Fibroblast of lung (primary cell): ENCODE results near the gene PROM2. TPM values are rescaled to one million over a fixed set of nuclear protein-coding genes. Genes with fewer than 3 reads are reported as not detected.

ENCODE experiments used
- DNase-seq, 2 donors: peaks; one replicate each; pipeline versions ENCODE4 v3.0.0 to v3.0.0-alpha.2; 2010; ENCODE audit warnings: low read depth in 2 of 2
- H2AFZ ChIP-seq: 2 replicates; pipeline ENCODE4 v1.5.1; 2012; ENCODE audit warnings: low read length, control low read depth, inconsistent platforms
- H3K27ac ChIP-seq: 2 replicates; pipeline ENCODE4 v1.5.1; 2011; ENCODE audit warnings: low read length, control low read depth; ENCODE audit not compliant: insufficient read depth
- H3K27me3 ChIP-seq: 2 replicates; pipeline ENCODE4 v1.5.1; 2011; ENCODE audit warnings: mild to moderate bottlenecking, low read length; ENCODE audit not compliant: control insufficient read depth, insufficient read depth
- H3K36me3 ChIP-seq: 2 replicates; pipeline ENCODE4 v1.5.1; 2011; ENCODE audit warnings: low read length; ENCODE audit not compliant: control insufficient read depth, insufficient read depth
- H3K4me1 ChIP-seq: 2 replicates; pipeline ENCODE4 v1.5.1; 2011; ENCODE audit warnings: low read length; ENCODE audit not compliant: control insufficient read depth, insufficient read depth; ENCODE audit errors: extremely low read depth
- H3K4me2 ChIP-seq: 2 replicates; pipeline ENCODE4 v1.5.1; 2011; ENCODE audit warnings: low read length, control low read depth; ENCODE audit not compliant: insufficient read depth; ENCODE audit errors: extremely low read depth
- H3K4me3 ChIP-seq, 4 experiments: fragments of 200-600 bp in 1 of 4; sonication (generic) in 1 of 4; replicated peaks in 1 of 4; 2 replicates each; pipeline ENCODE4 v1.5.1; 2011 to 2016; ENCODE audit warnings: low read length in 4 of 4, low read depth in 3 of 4, mild to moderate bottlenecking in 3 of 4, control low read depth in 2 of 4, inconsistent platforms in 1 of 4, mixed read lengths in 1 of 4; ENCODE audit not compliant: insufficient read depth in 1 of 4; ENCODE audit errors: control extremely low read depth in 1 of 4
- H3K79me2 ChIP-seq: 2 replicates; pipeline ENCODE4 v1.5.1; 2012; ENCODE audit warnings: mild to moderate bottlenecking, low read length, inconsistent platforms; ENCODE audit not compliant: control insufficient read depth, insufficient read depth
- H3K9ac ChIP-seq: 2 replicates; pipeline ENCODE4 v1.5.1; 2011; ENCODE audit warnings: mild to moderate bottlenecking, low read length, control low read depth; ENCODE audit not compliant: insufficient read depth
- H3K9me3 ChIP-seq: 2 replicates; pipeline ENCODE4 v1.5.1; 2012; ENCODE audit warnings: low read depth, low read length; ENCODE audit not compliant: control insufficient read depth, insufficient read depth
- H4K20me1 ChIP-seq: 2 replicates; pipeline ENCODE4 v1.5.1; 2011; ENCODE audit warnings: low read length; ENCODE audit not compliant: control insufficient read depth, insufficient read depth; ENCODE audit errors: extremely low read depth
- EZH2 ChIP-seq: IDR thresholded peaks from 2 replicates; pipeline ENCODE4 v1.5.1; 2012; ENCODE audit warnings: low read length, control low read depth, mild to moderate bottlenecking; ENCODE audit errors: missing control alignments
- polyA plus RNA-seq, 2 donors: library from polyadenylated mRNA; depleted of rRNA in 1 of 2; stranded (reverse) in 1 of 2; unstranded in 1 of 2; fragments of >200 nt; gene quantifications; 2 replicates each; pipeline ENCODE4 v1.2.1, GENCODE V29; 2011 to 2012; ENCODE audit warnings: missing spikeins in 1 of 2
- total RNA-seq: library from RNA; depleted of rRNA; stranded (reverse); fragments of >200 nt; gene quantifications from 2 replicates; pipeline ENCODE4 v1.2.1, GENCODE V29; 2014
- TF ChIP-seq, protein P1 (sequence below), 2 donors: IDR thresholded peaks in 1 of 2; conservative IDR thresholded peaks in 1 of 2; 1 replicate in 1 of 2; 2 replicates in 1 of 2; pipeline ENCODE4 v1.5.1; 2011 to 2012; ENCODE audit warnings: low read length in 2 of 2, control low read depth in 1 of 2, inconsistent platforms in 1 of 2, low read depth in 1 of 2, mild to moderate bottlenecking in 1 of 2

PROM2 gene
- total and polyA plus RNA-seq, 2 donors (not counting 1 experiment from before 2014, with no cell fraction given): 0.05 to 0.33 TPM

DNA sequence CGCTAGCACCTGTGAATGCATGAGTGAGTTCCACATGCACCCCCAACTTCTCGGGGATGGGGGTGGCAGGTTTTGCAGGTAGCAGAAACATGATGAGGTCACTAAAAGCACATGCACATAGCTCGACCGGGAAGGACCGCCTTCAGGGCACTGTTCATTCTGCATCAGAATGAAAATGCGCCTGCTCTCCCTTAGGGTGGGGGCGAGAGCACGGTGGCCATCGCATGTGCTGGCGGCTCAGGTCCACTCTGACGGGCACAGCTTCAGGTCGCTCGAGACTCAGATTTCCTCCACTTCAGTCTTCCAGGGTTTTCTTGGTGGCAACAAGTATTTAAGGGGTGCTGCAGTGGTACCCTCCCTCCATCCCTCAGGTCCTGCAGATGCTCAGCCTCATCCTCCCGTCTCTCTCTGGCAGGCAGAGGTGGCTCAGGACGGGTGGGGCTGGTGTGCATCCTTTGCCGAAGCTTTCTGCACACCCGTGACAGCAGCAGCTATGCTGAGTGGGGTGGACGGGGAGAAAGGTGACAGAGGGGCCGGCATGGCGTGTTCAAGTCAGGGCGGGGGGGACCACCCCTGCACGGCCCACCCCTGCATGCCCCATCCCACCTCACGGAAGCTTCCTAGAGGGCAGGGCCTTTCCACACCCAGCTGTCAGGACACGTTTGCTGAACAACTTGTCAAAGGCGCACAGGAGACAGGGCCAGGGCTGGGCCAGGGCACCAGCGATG is 37.7 kb downstream of the PROM2 start:
- no peak for TF ChIP-seq EZH2
- TF ChIP-seq, protein P1, sequence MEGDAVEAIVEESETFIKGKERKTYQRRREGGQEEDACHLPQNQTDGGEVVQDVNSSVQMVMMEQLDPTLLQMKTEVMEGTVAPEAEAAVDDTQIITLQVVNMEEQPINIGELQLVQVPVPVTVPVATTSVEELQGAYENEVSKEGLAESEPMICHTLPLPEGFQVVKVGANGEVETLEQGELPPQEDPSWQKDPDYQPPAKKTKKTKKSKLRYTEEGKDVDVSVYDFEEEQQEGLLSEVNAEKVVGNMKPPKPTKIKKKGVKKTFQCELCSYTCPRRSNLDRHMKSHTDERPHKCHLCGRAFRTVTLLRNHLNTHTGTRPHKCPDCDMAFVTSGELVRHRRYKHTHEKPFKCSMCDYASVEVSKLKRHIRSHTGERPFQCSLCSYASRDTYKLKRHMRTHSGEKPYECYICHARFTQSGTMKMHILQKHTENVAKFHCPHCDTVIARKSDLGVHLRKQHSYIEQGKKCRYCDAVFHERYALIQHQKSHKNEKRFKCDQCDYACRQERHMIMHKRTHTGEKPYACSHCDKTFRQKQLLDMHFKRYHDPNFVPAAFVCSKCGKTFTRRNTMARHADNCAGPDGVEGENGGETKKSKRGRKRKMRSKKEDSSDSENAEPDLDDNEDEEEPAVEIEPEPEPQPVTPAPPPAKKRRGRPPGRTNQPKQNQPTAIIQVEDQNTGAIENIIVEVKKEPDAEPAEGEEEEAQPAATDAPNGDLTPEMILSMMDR (conservative IDR thresholded peaks at IDR 0.05 in 1 of 2, IDR thresholded peaks at IDR 0.05 in 1 of 2; ENCODE audit: low read depth in 1 of 2, low read length in 2 of 2): no peak
- Histone ChIP-seq H2AFZ (no peak overlapping the region), H3K4me3 (no peak overlapping the region), H3K4me1 (peaks cover 2% of the 10 kb centered on the region), H3K36me3 (no peaks in the 10 kb centered on the region), H3K79me2 (no peaks in the 10 kb centered on the region), H4K20me1 (no peaks in the 10 kb centered on the region), H3K27me3 (no peaks in the 10 kb centered on the region), H3K4me2 (no peak overlapping the region), H3K9me3 (no peaks in the 10 kb centered on the region), H3K9ac (no peak overlapping the region), H3K27ac (no peak overlapping the region)
- no peak for DNase-seq

DNA sequence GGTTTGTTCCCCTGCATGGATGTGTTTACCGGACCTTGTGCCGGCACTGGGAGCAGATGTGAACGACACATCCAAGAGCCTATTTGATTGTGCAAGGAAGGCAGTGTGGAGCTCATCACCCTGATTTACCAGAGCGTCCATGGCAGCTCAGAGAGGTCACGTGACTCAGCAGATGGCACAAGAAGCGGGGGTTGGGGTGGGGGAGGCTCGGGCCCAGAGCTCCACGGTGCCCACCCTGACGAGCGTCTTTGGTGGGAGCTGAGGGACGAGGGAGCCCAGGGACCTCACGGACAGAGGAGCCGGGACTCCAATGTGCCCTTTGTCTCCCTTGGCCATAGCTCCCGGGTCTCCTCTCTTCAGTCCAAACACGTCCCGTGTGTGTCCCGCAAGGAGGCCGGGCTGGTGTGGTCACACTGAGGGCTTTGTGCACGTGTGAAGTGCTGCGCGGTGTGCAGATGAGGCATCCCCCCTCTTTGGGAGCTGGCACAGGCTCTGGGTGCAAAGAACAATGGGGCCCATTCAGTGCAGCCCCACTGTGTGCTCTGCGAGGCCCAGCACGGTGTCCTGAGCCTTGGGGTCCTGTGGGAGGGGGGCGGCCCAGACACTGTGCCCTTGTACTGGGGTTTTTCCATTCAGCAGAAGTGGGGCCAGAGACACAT is 38.4 kb downstream of the PROM2 start:
- no peaks in the 10 kb centered on the region for H4K20me1 ChIP-seq
- no peak overlapping the region for H3K4me2 ChIP-seq
- peaks cover 2% of the 10 kb centered on the region for H3K4me1 ChIP-seq
- no peak overlapping the region for H2AFZ ChIP-seq
- no peaks in the 10 kb centered on the region for H3K36me3 ChIP-seq
- H3K9ac ChIP-seq: no peak overlapping the region
- TF ChIP-seq EZH2: no peak
- TF ChIP-seq, protein P1 (conservative IDR thresholded peaks at IDR 0.05 in 1 of 2, IDR thresholded peaks at IDR 0.05 in 1 of 2; ENCODE audit: low read depth in 1 of 2, low read length in 2 of 2): no peak
- H3K79me2 ChIP-seq: no peaks in the 10 kb centered on the region
- DNase-seq: no peak
- no peak overlapping the region for H3K27ac ChIP-seq
- no peaks in the 10 kb centered on the region for H3K27me3 ChIP-seq
- no peak overlapping the region for H3K4me3 ChIP-seq
- no peaks in the 10 kb centered on the region for H3K9me3 ChIP-seq

DNA sequence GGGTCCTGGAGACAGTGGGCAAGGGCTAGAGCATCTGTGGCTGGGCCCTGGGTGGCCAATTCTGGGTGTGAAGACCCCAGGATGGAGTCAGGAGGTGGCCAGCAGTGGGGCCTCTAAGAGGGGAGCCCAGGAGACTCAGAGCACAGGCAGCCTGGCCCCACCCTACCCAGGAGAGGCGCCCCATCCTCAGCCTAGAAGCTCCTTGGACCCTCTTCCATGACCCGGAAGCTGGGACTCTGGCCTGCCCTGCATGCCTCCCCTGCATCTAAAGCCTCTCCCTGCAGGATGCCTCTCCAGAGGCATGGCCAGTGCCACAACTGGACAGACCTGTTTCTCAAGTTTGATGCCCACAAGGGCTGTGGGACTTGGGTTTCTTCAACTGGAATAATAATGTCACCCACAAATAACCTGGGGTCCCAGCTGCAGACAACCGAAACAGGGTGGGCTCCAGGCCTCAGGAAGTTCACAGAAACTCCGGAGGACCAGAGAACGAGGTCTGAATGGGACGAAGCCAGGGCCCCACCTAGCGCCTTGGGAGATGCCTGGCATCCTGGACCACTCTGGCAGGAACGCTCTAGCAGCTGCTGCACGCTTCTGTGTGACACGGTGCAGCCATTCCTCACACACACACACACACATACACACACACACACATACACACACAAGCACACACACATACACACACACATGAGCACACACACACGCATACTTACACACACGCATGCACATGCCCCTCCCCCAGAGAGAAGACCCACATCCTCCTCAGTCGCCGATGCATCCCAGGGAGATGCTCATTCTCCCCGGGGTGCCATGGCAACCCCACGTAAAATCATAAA is 39.3 kb downstream of the PROM2 start:
- no peaks in the 10 kb centered on the region for H3K36me3 ChIP-seq
- peaks cover 2% of the 10 kb centered on the region for H3K4me1 ChIP-seq
- no peaks in the 10 kb centered on the region for H3K79me2 ChIP-seq
- H2AFZ ChIP-seq: no peak overlapping the region
- no peak overlapping the region for H3K9ac ChIP-seq
- TF ChIP-seq, protein P1 (conservative IDR thresholded peaks at IDR 0.05 in 1 of 2, IDR thresholded peaks at IDR 0.05 in 1 of 2; ENCODE audit: low read depth in 1 of 2, low read length in 2 of 2): no peak
- no peak for TF ChIP-seq EZH2
- DNase-seq: no peak
- H3K27me3 ChIP-seq: no peaks in the 10 kb centered on the region
- no peak overlapping the region for H3K27ac ChIP-seq
- H4K20me1 ChIP-seq: no peaks in the 10 kb centered on the region
- no peak overlapping the region for H3K4me3 ChIP-seq
- H3K4me2 ChIP-seq: no peak overlapping the region
- H3K9me3 ChIP-seq: no peaks in the 10 kb centered on the region
